CD4-positive, CD25-positive, alpha-beta regulatory T cell (primary cell): ENCODE data around the gene HOXC9. TPM values are rescaled to one million over a fixed set of nuclear protein-coding genes. Genes with fewer than 3 reads are reported as not detected.

ENCODE experiments used
- ATAC-seq, 2 donors: fragments of 150-1000 bp; cut with Tn5 transposase; one replicate each; pipeline ENCODE4 v1.10.0; 2021; ENCODE audit warnings: low read depth in 2 of 2, moderate number of reproducible peaks in 2 of 2, moderate library complexity in 1 of 2
- DNase-seq, 3 donors: peaks; one replicate each; pipeline versions ENCODE4 v3.0.0 to v3.0.0-alpha.2; 2012 to 2022; ENCODE audit warnings: mixed read lengths in 1 of 3
- H3K27ac ChIP-seq: one replicate; pipeline ENCODE4 v1.7.0; 2013; ENCODE audit warnings: mild to moderate bottlenecking, low read length; ENCODE audit not compliant: insufficient read depth, poor library complexity, severe bottlenecking
- H3K27me3 ChIP-seq: one replicate; pipeline ENCODE4 v1.7.0; 2013; ENCODE audit warnings: low read length; ENCODE audit not compliant: control insufficient read depth, insufficient read depth
- H3K36me3 ChIP-seq: one replicate; pipeline ENCODE4 v1.7.0; 2013; ENCODE audit warnings: mild to moderate bottlenecking, low read length, moderate library complexity; ENCODE audit not compliant: control insufficient read depth, insufficient read depth
- H3K4me1 ChIP-seq: 2 replicates; pipeline ENCODE4 v1.7.0; 2013; ENCODE audit warnings: mild to moderate bottlenecking, low read length; ENCODE audit not compliant: insufficient read depth, control insufficient read depth, poor library complexity, severe bottlenecking
- H3K4me3 ChIP-seq: one replicate; pipeline ENCODE4 v1.7.0; 2013; ENCODE audit warnings: low read depth, mild to moderate bottlenecking, low read length, moderate library complexity
- H3K9me3 ChIP-seq, 2 experiments: 1 replicate in 1 of 2; 2 replicates in 1 of 2; pipeline ENCODE4 v1.7.0; 2013; ENCODE audit warnings: low read length in 2 of 2, mild to moderate bottlenecking in 1 of 2, moderate library complexity in 1 of 2; ENCODE audit not compliant: control insufficient read depth in 2 of 2
- H3K27ac Mint-ChIP-seq, 3 donors: one replicate each; pipeline ENCODE4 v1.8.0; 2020 to 2022; ENCODE audit warnings: mild to moderate bottlenecking in 3 of 3, mixed read lengths in 3 of 3, moderate library complexity in 2 of 3
- H3K27me3 Mint-ChIP-seq: one replicate; pipeline ENCODE4 v1.8.0; 2022; ENCODE audit warnings: mild to moderate bottlenecking, mixed read lengths
- H3K36me3 Mint-ChIP-seq: one replicate; pipeline ENCODE4 v1.8.0; 2020; ENCODE audit warnings: mixed read lengths
- H3K4me1 Mint-ChIP-seq, 4 donors: one replicate each; pipeline ENCODE4 v1.8.0; 2020 to 2022; ENCODE audit warnings: mixed read lengths in 4 of 4, mild to moderate bottlenecking in 1 of 4
- H3K4me3 Mint-ChIP-seq, 4 donors: one replicate each; pipeline ENCODE4 v1.8.0; 2020 to 2022; ENCODE audit warnings: mild to moderate bottlenecking in 4 of 4, mixed read lengths in 4 of 4, moderate library complexity in 3 of 4
- H3K9me3 Mint-ChIP-seq, 7 donors: one replicate each; pipeline ENCODE4 v1.8.0; 2020 to 2022; ENCODE audit warnings: mixed read lengths in 7 of 7, mild to moderate bottlenecking in 3 of 7, moderate library complexity in 2 of 7
- polyA plus RNA-seq, 4 donors: library from polyadenylated mRNA; unstranded; fragments of 300-500 nt; fragmentation: Illumina TruSeq; gene quantifications; one replicate each; pipeline ENCODE4 v1.2.3, GENCODE V29; 2021
- total RNA-seq: library from RNA; stranded (reverse); gene quantifications from one replicate; pipeline ENCODE4 v1.2.3, GENCODE V29; 2022

HOXC9 gene
- total and polyA plus RNA-seq, 5 donors from 2014 or later: not detected

DNA sequence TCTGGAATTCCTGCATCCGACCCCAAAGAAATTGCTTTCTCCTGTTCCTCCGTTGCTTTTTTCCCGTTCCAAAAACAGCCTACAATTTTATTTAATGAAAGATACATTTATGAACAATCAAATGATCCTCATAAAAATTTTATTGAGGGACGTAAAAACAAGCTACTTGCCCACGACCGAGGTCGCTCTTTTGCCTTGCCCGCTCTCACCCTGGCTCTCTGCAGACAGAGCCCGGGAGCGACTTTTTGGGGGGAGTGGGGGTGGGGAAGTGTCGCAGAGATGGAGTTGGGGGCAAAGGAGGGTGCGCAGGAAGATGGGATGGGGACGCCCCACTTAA is 1.1 kb upstream of the HOXC9 start:
- no peak overlapping the region for H3K27ac ChIP-seq
- peak overlapping the region in 2 of 4 donors; percentile 38 to 71 for H3K4me3 Mint-ChIP-seq
- H3K27ac Mint-ChIP-seq: no peak overlapping the region

DNA sequence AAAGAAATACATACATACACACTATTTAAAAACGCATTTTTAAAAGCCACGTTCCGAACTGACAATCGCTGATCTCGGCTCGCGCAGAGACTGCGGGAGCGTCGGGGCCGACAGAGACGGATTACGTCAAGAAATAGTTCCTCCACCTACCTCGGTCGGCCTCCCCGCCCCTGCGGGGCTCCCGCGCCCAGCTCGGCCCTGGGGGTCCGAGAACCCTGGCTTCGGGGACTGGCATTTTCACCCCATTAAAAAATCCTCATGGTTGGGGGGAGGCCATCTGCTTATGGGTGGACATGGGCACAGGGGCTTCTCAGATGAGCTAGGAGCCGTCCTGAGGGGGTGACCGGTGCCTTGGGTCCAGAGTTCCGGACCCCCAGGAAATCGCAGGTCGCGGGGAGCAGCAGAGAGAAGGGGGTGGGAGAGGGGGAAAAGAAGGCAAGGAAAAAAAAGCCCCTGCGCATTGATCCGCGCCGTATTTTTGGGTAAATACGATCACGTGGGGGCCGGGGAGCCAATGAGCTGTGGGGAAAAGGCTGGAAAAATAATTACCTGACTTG is 324 bp upstream of the HOXC9 start:
- Histone ChIP-seq H3K27me3 (peaks cover 39% of the 10 kb centered on the region), H3K27ac (no peak overlapping the region), H3K4me3 (no peak overlapping the region), H3K36me3 (no peaks in the 10 kb centered on the region), H3K4me1 (peaks cover 43% of the 10 kb centered on the region), H3K9me3 (no peaks in the 10 kb centered on the region)
- H3K36me3 Mint-ChIP-seq: no peaks in the 10 kb centered on the region
- ATAC-seq (no peak), DNase-seq (no peak)
- peaks cover 0 to 4% (median 0%) of the 10 kb centered on the region in 7 donors for H3K9me3 Mint-ChIP-seq
- H3K27ac Mint-ChIP-seq: no peak overlapping the region
- H3K4me3 Mint-ChIP-seq: peak overlapping the region; percentile 56 to 73 (median 66)
- H3K4me1 Mint-ChIP-seq: peaks cover 6 to 41% (median 18%) of the 10 kb centered on the region in 4 donors
- H3K27me3 Mint-ChIP-seq: peaks cover 99% of the 10 kb centered on the region

More for the DNA sequence above, 1.1 kb upstream of the HOXC9 start:
- Histone ChIP-seq H3K4me3 (no peak overlapping the region), H3K9me3 (no peaks in the 10 kb centered on the region), H3K4me1 (peaks cover 47% of the 10 kb centered on the region), H3K36me3 (no peaks in the 10 kb centered on the region), H3K27me3 (peaks cover 34% of the 10 kb centered on the region)
- no peak for DNase-seq
- H3K4me1 Mint-ChIP-seq: peaks cover 6 to 48% (median 20%) of the 10 kb centered on the region in 4 donors
- peaks cover 0 to 3% (median 0%) of the 10 kb centered on the region in 7 donors for H3K9me3 Mint-ChIP-seq
- H3K27me3 Mint-ChIP-seq: peaks cover 99% of the 10 kb centered on the region
- H3K36me3 Mint-ChIP-seq: no peaks in the 10 kb centered on the region
- no peak for ATAC-seq

DNA sequence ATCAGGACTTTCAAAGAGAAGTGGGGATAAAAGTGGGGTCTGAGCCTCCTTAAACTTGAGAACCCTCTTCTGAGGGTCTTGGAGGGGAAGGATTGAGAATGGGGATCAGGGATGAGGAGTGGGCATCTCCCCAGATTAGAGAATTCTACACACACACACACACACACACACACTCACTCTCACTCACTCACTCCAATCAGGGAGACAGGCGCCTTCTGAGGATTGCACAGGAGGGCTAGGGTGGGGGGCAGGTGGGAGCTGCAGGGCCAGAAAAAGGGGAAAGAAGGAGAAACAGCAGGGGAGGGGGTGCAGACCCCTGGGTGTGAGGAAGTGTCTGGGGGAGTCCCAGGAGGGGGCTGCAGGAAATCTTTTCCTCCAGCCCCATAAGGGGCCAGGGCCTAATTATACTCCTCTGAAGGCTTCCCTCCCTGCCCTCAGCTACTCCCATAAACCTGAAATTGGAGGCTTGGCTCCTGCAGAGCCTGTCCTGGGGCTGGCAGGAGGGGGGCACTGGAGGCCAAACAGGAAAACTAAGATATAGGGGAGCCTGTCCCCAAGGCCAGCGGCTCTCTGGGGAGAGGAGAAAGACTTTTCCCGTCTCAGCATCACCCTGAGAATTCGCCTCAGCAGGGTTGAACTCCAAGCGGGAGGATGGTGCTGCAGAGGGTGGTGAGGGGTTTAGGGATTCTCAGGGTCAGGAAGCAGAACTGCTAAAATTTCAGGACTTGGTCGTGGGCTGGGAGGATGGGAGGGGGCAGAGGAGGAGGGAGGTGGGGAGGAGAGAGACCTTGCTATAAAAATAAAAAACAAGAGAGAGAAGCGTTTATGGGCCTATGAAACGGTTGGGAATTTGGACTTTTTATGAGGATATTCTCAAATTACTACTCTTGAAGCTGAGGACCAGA is 1.6 kb downstream of the HOXC9 start:
- Mint-ChIP-seq H3K27ac (peak overlapping the region in 1 of 3 donors; percentile 56), H3K27me3 (peaks cover 99% of the 10 kb centered on the region), H3K9me3 (peaks cover 0 to 4% (median 0%) of the 10 kb centered on the region in 7 donors), H3K36me3 (no peaks in the 10 kb centered on the region), H3K4me1 (peaks cover 6 to 37% (median 17%) of the 10 kb centered on the region in 4 donors), H3K4me3 (peak overlapping the region in 1 of 4 donors; percentile 5)
- peaks cover 45% of the 10 kb centered on the region for H3K27me3 ChIP-seq
- DNase-seq: no peak
- no peaks in the 10 kb centered on the region for H3K36me3 ChIP-seq
- H3K4me1 ChIP-seq: peaks cover 32% of the 10 kb centered on the region
- no peak overlapping the region for H3K4me3 ChIP-seq
- H3K27ac ChIP-seq: no peak overlapping the region
- no peaks in the 10 kb centered on the region for H3K9me3 ChIP-seq
- no peak for ATAC-seq

DNA sequence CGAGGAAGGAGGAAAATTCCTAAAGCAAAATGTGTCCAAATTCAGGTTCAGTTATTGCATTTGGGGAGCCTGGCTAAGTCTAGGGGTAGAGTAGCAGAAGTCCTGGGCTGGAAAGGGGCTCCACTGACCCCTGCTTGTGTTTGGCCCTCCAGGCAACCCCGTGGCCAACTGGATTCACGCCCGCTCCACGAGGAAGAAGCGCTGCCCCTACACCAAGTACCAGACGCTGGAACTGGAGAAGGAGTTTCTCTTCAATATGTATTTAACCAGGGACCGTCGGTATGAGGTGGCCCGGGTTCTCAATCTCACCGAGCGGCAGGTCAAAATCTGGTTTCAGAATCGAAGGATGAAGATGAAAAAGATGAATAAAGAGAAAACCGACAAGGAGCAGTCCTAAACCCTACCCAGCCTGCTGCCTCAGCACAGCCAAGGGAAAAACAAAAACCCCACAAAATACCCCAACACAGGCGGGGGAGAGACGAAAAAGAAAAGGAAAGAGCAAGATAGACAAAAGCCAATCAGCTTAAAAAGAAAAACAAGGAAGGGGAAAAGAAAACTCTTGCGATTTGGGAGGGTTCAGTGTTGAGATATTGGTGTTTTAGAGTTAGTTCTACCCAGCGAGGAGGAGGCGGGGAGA is 2.4 kb downstream of the HOXC9 start:
- H3K4me1 Mint-ChIP-seq: peaks cover 6 to 38% (median 17%) of the 10 kb centered on the region in 4 donors
- no peak overlapping the region for H3K4me3 ChIP-seq
- H3K4me3 Mint-ChIP-seq: peak overlapping the region in 2 of 4 donors; percentile 5 to 10
- DNase-seq (no peak), ATAC-seq (no peak)
- H3K4me1 ChIP-seq: peaks cover 31% of the 10 kb centered on the region
- H3K27me3 Mint-ChIP-seq: peaks cover 99% of the 10 kb centered on the region
- H3K36me3 ChIP-seq: no peaks in the 10 kb centered on the region
- H3K27me3 ChIP-seq: peaks cover 53% of the 10 kb centered on the region
- no peak overlapping the region for H3K27ac Mint-ChIP-seq
- no peaks in the 10 kb centered on the region for H3K9me3 ChIP-seq
- no peaks in the 10 kb centered on the region for H3K36me3 Mint-ChIP-seq
- H3K9me3 Mint-ChIP-seq: peaks cover 0 to 4% (median 0%) of the 10 kb centered on the region in 7 donors
- H3K27ac ChIP-seq: no peak overlapping the region

DNA sequence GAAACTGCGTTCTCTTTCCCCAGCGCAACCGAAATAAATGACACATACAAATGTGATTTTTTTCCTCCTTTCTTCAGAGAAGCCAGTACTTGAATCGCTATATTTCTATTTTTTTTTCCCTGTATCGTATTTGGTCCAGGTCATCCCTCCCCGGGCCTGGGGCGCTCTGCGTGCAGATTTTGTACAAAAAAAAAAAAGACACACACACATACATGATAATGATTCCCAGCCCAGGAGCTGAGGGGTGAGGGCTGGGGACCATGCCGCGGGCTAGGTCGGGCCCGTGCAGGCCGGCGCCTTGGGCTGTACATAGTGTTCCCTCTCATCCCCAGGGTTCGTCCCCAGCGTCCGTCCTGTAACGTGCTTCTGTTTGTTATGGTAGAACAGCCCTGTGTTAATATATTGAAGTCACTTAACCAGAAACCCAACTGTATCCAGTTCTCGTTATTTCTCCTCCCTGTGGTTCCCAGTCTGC is 3.0 kb downstream of the HOXC9 start:
- Mint-ChIP-seq H3K36me3 (no peaks in the 10 kb centered on the region), H3K27me3 (peaks cover 99% of the 10 kb centered on the region), H3K27ac (no peak overlapping the region), H3K4me3 (peak overlapping the region in 1 of 4 donors; percentile 5), H3K9me3 (peaks cover 0 to 3% (median 0%) of the 10 kb centered on the region in 7 donors), H3K4me1 (peaks cover 5 to 33% (median 16%) of the 10 kb centered on the region in 4 donors)
- DNase-seq (no peak), ATAC-seq (no peak)
- Histone ChIP-seq H3K36me3 (no peaks in the 10 kb centered on the region), H3K4me1 (peaks cover 26% of the 10 kb centered on the region), H3K27ac (no peak overlapping the region), H3K27me3 (peaks cover 56% of the 10 kb centered on the region), H3K4me3 (no peak overlapping the region), H3K9me3 (no peaks in the 10 kb centered on the region)

DNA sequence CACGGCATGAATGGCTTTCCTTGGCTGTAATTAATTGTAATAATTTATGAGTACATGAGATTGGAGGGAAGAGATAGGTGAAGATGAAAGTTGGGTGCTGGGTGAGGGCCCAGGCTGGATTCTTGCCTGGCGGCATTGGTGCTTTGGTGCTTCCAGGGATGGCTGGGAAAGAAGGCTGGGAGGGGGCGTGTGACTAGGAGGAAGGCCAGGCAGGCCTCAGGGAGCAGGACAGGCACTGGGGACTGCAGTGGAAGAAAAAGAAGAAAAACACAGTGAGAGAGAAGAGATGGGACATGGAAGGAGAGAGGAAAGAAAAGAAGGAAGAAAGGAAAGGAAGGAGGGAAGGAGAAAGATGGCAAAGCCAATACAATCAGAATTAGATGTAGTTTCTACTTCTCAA is 3.7 kb downstream of the HOXC9 start:
- Histone ChIP-seq H3K36me3 (no peaks in the 10 kb centered on the region), H3K9me3 (no peaks in the 10 kb centered on the region), H3K27ac (no peak overlapping the region), H3K27me3 (peaks cover 60% of the 10 kb centered on the region), H3K4me1 (peaks cover 26% of the 10 kb centered on the region), H3K4me3 (no peak overlapping the region)
- peak overlapping the region in 1 of 4 donors; percentile 5 for H3K4me3 Mint-ChIP-seq
- no peaks in the 10 kb centered on the region for H3K36me3 Mint-ChIP-seq
- ATAC-seq (no peak), DNase-seq (no peak)
- peaks cover 5 to 31% (median 16%) of the 10 kb centered on the region in 4 donors for H3K4me1 Mint-ChIP-seq
- H3K27ac Mint-ChIP-seq: no peak overlapping the region
- H3K27me3 Mint-ChIP-seq: peaks cover 97% of the 10 kb centered on the region
- peaks cover 0 to 3% (median 0%) of the 10 kb centered on the region in 7 donors for H3K9me3 Mint-ChIP-seq

DNA sequence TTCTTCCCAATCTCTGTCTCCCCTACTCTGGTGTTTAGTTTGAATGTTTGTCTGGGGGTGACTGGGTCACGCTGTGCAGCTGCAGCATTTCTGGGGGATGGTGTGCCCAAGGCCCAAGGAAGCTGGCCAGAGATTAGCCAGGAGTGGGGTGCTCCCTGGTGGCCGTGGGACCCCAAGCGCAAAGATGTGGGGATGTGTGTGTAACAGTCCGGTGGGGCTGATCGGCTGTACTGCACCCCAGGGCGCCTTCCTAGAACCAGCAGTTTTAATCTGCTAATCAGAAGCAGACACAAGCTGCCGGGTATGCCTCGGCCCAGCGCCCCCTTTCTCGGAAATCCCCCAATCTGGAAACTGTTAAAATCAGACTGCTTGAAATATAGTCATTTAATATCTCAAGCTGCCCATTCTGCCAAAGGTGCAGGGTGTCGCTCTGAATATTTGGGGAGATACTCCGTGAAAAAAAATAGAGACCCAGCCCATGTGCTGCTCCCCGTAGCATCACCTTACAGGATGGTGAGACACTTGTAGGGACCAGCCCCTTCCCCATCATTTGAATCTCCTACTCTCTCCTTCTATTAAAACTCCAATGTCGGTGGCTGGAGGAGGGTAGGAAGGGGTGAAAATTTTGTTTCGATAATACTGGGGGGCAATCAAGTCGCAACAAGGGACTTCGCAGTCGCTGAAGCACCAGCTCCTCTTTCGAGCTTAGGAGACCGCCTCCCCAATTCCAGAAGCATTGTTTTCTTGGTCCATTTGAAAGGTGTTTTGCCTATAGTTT is 4.3 kb downstream of the HOXC9 start:
- Histone ChIP-seq H3K4me1 (peaks cover 30% of the 10 kb centered on the region), H3K27ac (no peak overlapping the region), H3K4me3 (no peak overlapping the region), H3K36me3 (no peaks in the 10 kb centered on the region), H3K27me3 (peaks cover 57% of the 10 kb centered on the region), H3K9me3 (no peaks in the 10 kb centered on the region)
- no peaks in the 10 kb centered on the region for H3K36me3 Mint-ChIP-seq
- H3K4me3 Mint-ChIP-seq: peak overlapping the region in 1 of 4 donors; percentile 5
- H3K27me3 Mint-ChIP-seq: peaks cover 93% of the 10 kb centered on the region
- H3K27ac Mint-ChIP-seq: no peak overlapping the region
- DNase-seq (no peak), ATAC-seq (no peak)
- H3K4me1 Mint-ChIP-seq: peaks cover 5 to 34% (median 16%) of the 10 kb centered on the region in 4 donors
- peaks cover 0 to 3% (median 0%) of the 10 kb centered on the region in 7 donors for H3K9me3 Mint-ChIP-seq
